K562 (cell line): ENCODE data around the gene RPE65. TPM values are rescaled to one million over a fixed set of nuclear protein-coding genes. Genes with fewer than 3 reads are reported as not detected.

ENCODE experiments used
- ATAC-seq: fragments of 200-7000 bp; cut with Tn5 transposase; 3 replicates; pipeline ENCODE4 v1.9.1; 2020; ENCODE audit warnings: moderate library complexity
- BruUV-seq: library from RNA; stranded (reverse); fragments of 400-500 nt; replicated peaks from 2 replicates; lab custom pipeline; 2021; lab: Mats Ljungman, UMichigan
- CTCF ChIA-PET: fragments of 300-600 bp; formaldehyde crosslinking; extraction: SDS; loops from one replicate; lab custom pipeline; 2021; ENCODE audit warnings: low intra/inter-chr PET ratio; lab: Yijun Ruan, JAX
- POLR2A ChIA-PET: fragments of 300-600, 350-650 bp; sonication (Branson Sonifier 250); formaldehyde crosslinking; extraction: SDS; loops from one replicate; lab custom pipeline; 2021; ENCODE audit warnings: antibody characterized with exemption, inconsistent platforms; lab: Yijun Ruan, JAX
- DNase-seq, 4 experiments: peaks; one replicate each; pipeline versions ENCODE4 v3.0.0 to v3.0.0-alpha.2; 2011 to 2018; ENCODE audit warnings: low spot score in 3 of 4, mixed read lengths in 3 of 4; ENCODE audit errors: extremely low read depth in 1 of 4
- FAIRE-seq: peaks from 2 replicates; lab custom pipeline; 2011; peaks lifted over from hg19 to GRCh38; lab: Jason Lieb, UNC
- H2AFZ ChIP-seq: 2 replicates; pipeline ENCODE4 v1.6.0; 2011; ENCODE audit warnings: low read depth, low read length, control low read depth, inconsistent platforms
- H3K27ac ChIP-seq: fragments of 200-600 bp; 3 replicates; pipeline ENCODE4 v1.8.0; 2011; ENCODE audit warnings: low read depth, mild to moderate bottlenecking, control low read depth, inconsistent platforms, low read length, moderate library complexity, mixed read lengths; ENCODE audit errors: extremely low read depth
- H3K27me3 ChIP-seq, 2 experiments: fragments of 300-600 bp in 1 of 2; 2 replicates in 1 of 2; 3 replicates in 1 of 2; pipeline versions ENCODE4 v1.6.0 to v1.8.0; 2011; ENCODE audit warnings: inconsistent platforms in 2 of 2, low read length in 2 of 2, mild to moderate bottlenecking in 1 of 2, mixed read lengths in 1 of 2, moderate library complexity in 1 of 2; ENCODE audit not compliant: control insufficient read depth in 2 of 2, insufficient read depth in 2 of 2
- H3K36me3 ChIP-seq: fragments of 300-600 bp; 3 replicates; pipeline ENCODE4 v1.8.0; 2011; ENCODE audit warnings: mild to moderate bottlenecking, low read length, inconsistent platforms; ENCODE audit not compliant: control insufficient read depth, insufficient read depth
- H3K4me1 ChIP-seq, 2 experiments: fragments of 200-600 bp in 1 of 2; replicated peaks in 1 of 2; 2 replicates in 1 of 2; 3 replicates in 1 of 2; pipeline versions ENCODE4 v1.5.1 to v1.8.0; 2011; ENCODE audit warnings: inconsistent platforms in 2 of 2, low read length in 2 of 2, mild to moderate bottlenecking in 1 of 2, mixed read lengths in 1 of 2, moderate library complexity in 1 of 2; ENCODE audit not compliant: control insufficient read depth in 2 of 2, insufficient read depth in 2 of 2
- H3K4me2 ChIP-seq: 2 replicates; pipeline ENCODE4 v1.6.1; 2011; ENCODE audit warnings: low read length, control low read depth, inconsistent platforms, mixed read lengths; ENCODE audit not compliant: insufficient read depth
- H3K4me3 ChIP-seq: fragments of 200-600 bp; sonication (generic), shearing (Covaris generic); 2 replicates; pipeline ENCODE4 v1.5.1; 2016; ENCODE audit warnings: control low read depth, inconsistent platforms
- H3K79me2 ChIP-seq: fragments of 200-600 bp; 3 replicates; pipeline ENCODE4 v1.8.0; 2011; ENCODE audit warnings: low read length, inconsistent platforms; ENCODE audit not compliant: control insufficient read depth, insufficient read depth
- H3K9ac ChIP-seq, 2 experiments: 2 replicates each; pipeline versions ENCODE4 v1.6.0 to v1.6.1; 2011; ENCODE audit warnings: low read depth in 2 of 2, low read length in 2 of 2, control low read depth in 1 of 2, inconsistent platforms in 1 of 2, mild to moderate bottlenecking in 1 of 2, mixed read lengths in 1 of 2; ENCODE audit not compliant: insufficient read depth in 1 of 2
- H3K9me1 ChIP-seq: one replicate; pipeline ENCODE4 v1.6.0; 2011; ENCODE audit warnings: inconsistent platforms, mild to moderate bottlenecking, low read length, moderate library complexity; ENCODE audit not compliant: control insufficient read depth, insufficient read depth
- H3K9me3 ChIP-seq: replicated peaks from 2 replicates; pipeline ENCODE4 v1.5.1; 2011; ENCODE audit warnings: low read depth, low read length, inconsistent platforms; ENCODE audit not compliant: control insufficient read depth, insufficient read depth
- H4K20me1 ChIP-seq: replicated peaks from 2 replicates; pipeline ENCODE4 v1.6.1; 2011; ENCODE audit warnings: low read length, inconsistent platforms, mixed read lengths; ENCODE audit not compliant: control insufficient read depth, insufficient read depth
- CBX2 ChIP-seq: fragments of 200-600 bp; sonication (generic); IDR thresholded peaks from one replicate; pipeline ENCODE4 v1.6.1; 2012; ENCODE audit warnings: mild to moderate bottlenecking, low read length, inconsistent platforms; ENCODE audit not compliant: insufficient read depth, poor library complexity, severe bottlenecking
- CCNT2 ChIP-seq: IDR thresholded peaks from 2 replicates; pipeline ENCODE4 v1.6.1; 2011; ENCODE audit warnings: borderline replicate concordance, low read depth, mild to moderate bottlenecking, moderate library complexity, mixed read lengths, low read length; ENCODE audit not compliant: insufficient read length; ENCODE audit errors: extremely low read depth
- COPS2 ChIP-seq: fragments of 450-650 bp; conservative IDR thresholded peaks from 2 replicates; pipeline ENCODE4 v1.6.1; 2016; ENCODE audit warnings: mild to moderate bottlenecking, moderate library complexity
- FOXP1 ChIP-seq: sonication (generic); formaldehyde crosslinking; IDR thresholded peaks from 2 replicates; pipeline ENCODE4 v1.8.0; 2022; ENCODE audit warnings: mild to moderate bottlenecking, missing genetic modification reagents
- GMEB1 ChIP-seq: fragments of 250-450 bp; sonication (Bioruptor Pico); IDR thresholded peaks from 2 replicates; pipeline ENCODE4 v1.4.0; 2020; ENCODE audit warnings: mild to moderate bottlenecking
- HBP1 ChIP-seq: fragments of 450-650 bp; formaldehyde crosslinking; IDR thresholded peaks from 2 replicates; pipeline ENCODE4 v1.4.0; 2022; ENCODE audit warnings: missing genetic modification characterization
- HNRNPUL1 ChIP-seq: fragments of 200-400 bp; formaldehyde crosslinking; IDR thresholded peaks from 2 replicates; pipeline ENCODE4 v1.6.1; 2017; ENCODE audit warnings: low read length
- KDM5B ChIP-seq: fragments of 200-600 bp; sonication (generic); IDR thresholded peaks from 2 replicates; pipeline ENCODE4 v1.6.1; 2012; ENCODE audit warnings: low read depth, mild to moderate bottlenecking, moderate library complexity, low read length, control low read depth, inconsistent platforms; ENCODE audit not compliant: insufficient replicate concordance
- MEF2A ChIP-seq: IDR thresholded peaks from 2 replicates; pipeline ENCODE4 v1.6.1; 2011; ENCODE audit warnings: low read depth, mild to moderate bottlenecking, low read length, moderate library complexity; ENCODE audit not compliant: control insufficient read depth
- NFIX ChIP-seq: fragments of 250-450 bp; sonication (Bioruptor Pico); IDR thresholded peaks from 2 replicates; pipeline ENCODE4 v1.4.0; 2020; ENCODE audit warnings: low read depth, mild to moderate bottlenecking, moderate library complexity
- RBFOX2 ChIP-seq: fragments of 200-400 bp; formaldehyde crosslinking; IDR thresholded peaks from 2 replicates; pipeline ENCODE4 v1.6.1; 2017; ENCODE audit warnings: low read depth, mild to moderate bottlenecking, low read length, moderate library complexity
- RBM22 ChIP-seq: fragments of 200-400 bp; formaldehyde crosslinking; IDR thresholded peaks from 2 replicates; pipeline ENCODE4 v1.6.1; 2018; ENCODE audit warnings: low read length, low read depth; ENCODE audit not compliant: poor library complexity, severe bottlenecking
- RNF2 ChIP-seq: sonication (generic); IDR thresholded peaks from 2 replicates; pipeline ENCODE4 v1.6.1; 2016
- TAF15 ChIP-seq: fragments of 200-400 bp; formaldehyde crosslinking; IDR thresholded peaks from 2 replicates; pipeline ENCODE4 v1.6.1; 2017; ENCODE audit warnings: mild to moderate bottlenecking, low read depth, low read length, moderate library complexity
- ZNF146 ChIP-seq: IDR thresholded peaks from one replicate; pipeline ENCODE4 v1.6.1; 2018; ENCODE audit warnings: missing compliant biosample characterization; ENCODE audit not compliant: unreplicated experiment
- WGBS: fragments of 100-300 bp; shearing (Covaris generic); methylation state at CpG from one replicate; pipeline ENCODE4 v1.1.6; 2016; ENCODE audit warnings: low coverage, mixed read lengths; ENCODE audit not compliant: insufficient coverage; ENCODE audit errors: missing lambda C conversion rate; 5-methylcytosine and 5-hydroxymethylcytosine counted together
- in situ Hi-C: fragments of 300-500 bp; cut with MboI; formaldehyde crosslinking; loops from 4 replicates; pipeline ENCODE4 v1.15.0; 2018; ENCODE audit warnings: inconsistent platforms, mixed read lengths
- intact Hi-C: fragments of 100-400 bp; cut with micrococcal nuclease; formaldehyde crosslinking; loops from 2 replicates; pipeline ENCODE4 v1.14.2; 2022
- polyA plus RNA-seq, 8 experiments: library from polyadenylated mRNA; depleted of rRNA in 4 of 8; stranded (reverse) in 5 of 8; unstranded in 3 of 8; fragments of >200 nt; fragmentation: Nextera tagmentation in 2 of 8; fragmentation: Illumina TruSeq in 1 of 8; extraction: Ambion mirVana in 2 of 8; extraction: Trizol in 1 of 8; gene quantifications; 2 replicates each; pipeline versions ENCODE4 v1.2.1 to v1.2.3, GENCODE V29; 2011 to 2014; ENCODE audit warnings: inconsistent platforms in 1 of 8, missing spikeins in 1 of 8
- total RNA-seq, 7 experiments: library from RNA; depleted of rRNA in 6 of 7; stranded (reverse); fragments of >200 nt in 6 of 7; fragmentation: Illumina TruSeq in 2 of 7; extraction: Trizol in 2 of 7; gene quantifications; 2 replicates each; pipeline versions ENCODE4 v1.2.1 to v1.2.3, GENCODE V29; 2011 to 2021; ENCODE audit warnings: low replicate concordance in 1 of 7

The RPE65 gene
- total and polyA plus RNA-seq, 9 of the 15 experiments (the other 6 are each of a cell fraction or from before 2014, with no cell fraction given), result 0.14 TPM; not detected in 8

- Histone ChIP-seq H4K20me1 (no peaks in the 10 kb centered on the region), H3K4me2 (no peak overlapping the region), H3K27me3 (no peaks in the 10 kb centered on the region), H3K9ac (no peak overlapping the region), H3K9me3 (no peaks in the 10 kb centered on the region), H3K27ac (no peak overlapping the region), H3K9me1 (no peaks in the 10 kb centered on the region), H2AFZ (no peak overlapping the region), H3K4me3 (no peak overlapping the region), H3K79me2 (no peaks in the 10 kb centered on the region)
- CTCF ChIA-PET, result no interaction called here
- in situ Hi-C loops (no loop called here), intact Hi-C loops (no loop called here)
- no peak for DNase-seq
- BruUV-seq, result no TSS peak
- FAIRE-seq, result no peak
- POLR2A ChIA-PET, result no interaction called here
- under 1% methylated on average over 5 of the region's 5 CpGs for WGBS
- TF ChIP-seq RNF2, result no peak
- no peak for TF ChIP-seq ZNF146 (CRISPR knock-in tag)
- no peak for TF ChIP-seq KDM5B
- TF ChIP-seq TAF15, result no peak
- TF ChIP-seq COPS2, result no peak
- TF ChIP-seq, all 486 proteins: peak for 0
- Histone ChIP-seq H3K4me1 (no peaks in the 10 kb centered on the region), H3K36me3 (no peaks in the 10 kb centered on the region)
- ATAC-seq, result no peak
These were observed 28.4 kb downstream of the RPE65 start for GRCh38 chr1:68421350-68421749.

- no peak for ATAC-seq
- no peak for FAIRE-seq
- no peak for DNase-seq
- ChIA-PET CTCF (no interaction called here), POLR2A (no interaction called here)
- H3K9me3 ChIP-seq, result no peaks in the 10 kb centered on the region
- H3K4me1 ChIP-seq, result no peaks in the 10 kb centered on the region
- H2AFZ ChIP-seq, result no peak overlapping the region
- H3K9me1 ChIP-seq, result no peaks in the 10 kb centered on the region
- 0% methylated on average over 2 of the region's 2 CpGs for WGBS
- no peak overlapping the region for H3K4me2 ChIP-seq
- BruUV-seq, result no TSS peak
- H3K27ac ChIP-seq, result no peak overlapping the region
- in situ Hi-C loops, result no loop called here
- H3K4me3 ChIP-seq, result no peak overlapping the region
- H3K27me3 ChIP-seq, result no peaks in the 10 kb centered on the region
- H3K79me2 ChIP-seq, result no peaks in the 10 kb centered on the region
- H3K9ac ChIP-seq, result no peak overlapping the region
- intact Hi-C loops, result no loop called here
- no peaks in the 10 kb centered on the region for H3K36me3 ChIP-seq
- H4K20me1 ChIP-seq, result no peaks in the 10 kb centered on the region
- TF ChIP-seq GMEB1 (CRISPR knock-in tag) (no peak), HNRNPUL1 (no peak), NFIX (CRISPR knock-in tag) (no peak), CBX2 (no peak), CCNT2 (no peak), HBP1 (no peak), RBM22 (no peak), FOXP1 (CRISPR knock-in tag) (no peak), RBFOX2 (no peak), MEF2A (no peak)
These were observed 40.3 kb downstream of the RPE65 start for GRCh38 chr1:68409426-68409825.
